LoVo (cell line): ENCODE results near the gene TMEM218.
"Not testable (repeated sequence)": the region's sequence is repeated elsewhere in the genome, so short reads cannot be mapped to it uniquely, and the experiment has no call there.

ENCODE experiments used
- DNase-seq: peaks from one replicate; pipeline ENCODE4 v3.0.0-alpha.2; 2016; ENCODE audit warnings: low spot score

Gene TMEM218

GRCh38 chr11:125075242-125075625 is 36.2 kb downstream of the TMEM218 start:
- no peak for DNase-seq

GRCh38 chr11:125074511-125075241 is 36.8 kb downstream of the TMEM218 start:
- DNase-seq: no peak

- DNase-seq: no peak
These were observed 37.6 kb downstream of the TMEM218 start for GRCh38 chr11:125073616-125074483.

- DNase-seq: no peak
These were observed 38.4 kb downstream of the TMEM218 start for GRCh38 chr11:125072961-125073590.

- no peak for DNase-seq
These were observed 39.0 kb downstream of the TMEM218 start for GRCh38 chr11:125072218-125072960.

GRCh38 chr11:125071846-125072217 is 39.6 kb downstream of the TMEM218 start:
- no peak for DNase-seq

GRCh38 chr11:125071435-125071834 is 40.0 kb downstream of the TMEM218 start:
- no peak for DNase-seq

- DNase-seq: peak; percentile 56
These were observed 40.6 kb downstream of the TMEM218 start for GRCh38 chr11:125070699-125071254.

- DNase-seq: no peak
These were observed 41.6 kb downstream of the TMEM218 start for GRCh38 chr11:125069796-125070195.

GRCh38 chr11:125069008-125069407 is 42.4 kb downstream of the TMEM218 start:
- no peak for DNase-seq

- no peak for DNase-seq
These were observed 43.1 kb downstream of the TMEM218 start for GRCh38 chr11:125068368-125068767.

- no peak for DNase-seq
These were observed 47.4 kb downstream of the TMEM218 start for GRCh38 chr11:125064070-125064469.

- DNase-seq: no peak
These were observed 47.9 kb downstream of the TMEM218 start for GRCh38 chr11:125063429-125064043.

- peak; percentile 44 for DNase-seq
These were observed 48.4 kb downstream of the TMEM218 start, which contains the start of gene SLC37A2 for GRCh38 chr11:125062931-125063428. Gene SLC37A2 (plus strand): TSS chr11:125063305. CDS start chr11:125063368, 63 bp downstream.

GRCh38 chr11:125062218-125062930 is 49.1 kb downstream of the TMEM218 start:
- no peak for DNase-seq

GRCh38 chr11:125061281-125061680 is 50.1 kb downstream of the TMEM218 start:
- DNase-seq: no peak

- DNase-seq: no peak
These were observed 53.8 kb downstream of the TMEM218 start for GRCh38 chr11:125057693-125058016.

- DNase-seq: no peak
These were observed 54.3 kb downstream of the TMEM218 start for GRCh38 chr11:125056931-125057692.

GRCh38 chr11:125056111-125056510 is 55.3 kb downstream of the TMEM218 start:
- not testable (repeated sequence) for DNase-seq
